NCI-H345 treated with DMSO at 0.1 percent for 48 hours (cell line): ENCODE results near the gene GRK1.
A peak's percentile ranks its signal among the peaks of the same experiment; 100 is the strongest.

Experiments
- DNase-seq: peaks from one replicate; lab custom pipeline; 2025; ENCODE audit not compliant: unreplicated experiment; lab: John Stamatoyannopoulos, UW

GRK1 gene

GRCh38 chr13:113756441-113757097, 89.5 kb downstream of the GRK1 start:
- no peak for DNase-seq

DNA sequence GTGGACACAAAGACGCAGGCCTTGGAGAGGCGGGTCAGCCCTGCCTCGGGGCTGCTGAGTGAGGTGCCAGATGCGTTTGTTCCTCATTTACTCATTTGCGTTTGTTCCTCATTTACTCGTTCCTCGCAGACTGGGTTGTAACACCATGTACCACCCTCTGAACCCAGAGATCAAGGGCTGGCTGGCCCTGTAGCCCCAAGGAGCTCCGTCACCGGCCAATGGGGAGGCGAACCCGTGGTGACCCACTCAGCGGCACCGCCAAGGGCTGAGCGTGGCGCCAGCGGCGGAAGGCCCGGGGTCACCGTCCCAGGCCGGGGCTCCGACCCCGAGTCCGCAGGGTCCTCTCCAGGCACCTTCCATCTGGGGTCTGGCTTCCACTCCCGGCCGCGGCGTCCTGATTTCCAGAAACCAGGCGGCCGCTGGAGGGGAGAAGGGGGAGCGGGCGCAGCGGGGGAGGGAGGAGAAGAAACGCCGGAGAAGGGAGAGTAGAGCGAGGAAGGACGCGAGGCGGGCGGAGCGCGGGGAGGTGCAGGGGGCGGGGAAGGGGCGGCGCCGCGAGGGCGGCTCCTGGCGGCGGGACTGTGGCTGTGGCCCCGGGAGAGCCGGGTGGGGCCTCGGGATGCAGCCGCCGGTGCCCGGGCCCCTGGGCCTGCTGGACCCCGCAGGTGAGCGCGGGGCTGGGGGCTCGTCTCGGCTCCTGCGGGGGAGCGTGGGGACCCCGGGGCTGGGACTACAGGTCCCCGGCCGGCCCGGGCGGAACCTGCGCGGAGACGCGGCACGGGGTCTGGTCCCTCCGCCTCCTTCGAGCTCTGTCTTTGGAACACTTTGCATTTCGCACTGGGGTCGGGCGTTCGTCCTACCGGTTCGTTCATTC, 91.9 kb downstream of the GRK1 start, which contains the start of gene TMEM255B:
Gene TMEM255B, plus strand, starts transcription at position 576 of the 874 bp plus-strand sequence. Its CDS starts 44 bp downstream, at position 620.
- peak; percentile 46 for DNase-seq

GRCh38 chr13:113759525-113760137, 92.6 kb downstream of the GRK1 start:
- DNase-seq: no peak

GRCh38 chr13:113761136-113761535, 94.1 kb downstream of the GRK1 start:
- DNase-seq: no peak

DNA sequence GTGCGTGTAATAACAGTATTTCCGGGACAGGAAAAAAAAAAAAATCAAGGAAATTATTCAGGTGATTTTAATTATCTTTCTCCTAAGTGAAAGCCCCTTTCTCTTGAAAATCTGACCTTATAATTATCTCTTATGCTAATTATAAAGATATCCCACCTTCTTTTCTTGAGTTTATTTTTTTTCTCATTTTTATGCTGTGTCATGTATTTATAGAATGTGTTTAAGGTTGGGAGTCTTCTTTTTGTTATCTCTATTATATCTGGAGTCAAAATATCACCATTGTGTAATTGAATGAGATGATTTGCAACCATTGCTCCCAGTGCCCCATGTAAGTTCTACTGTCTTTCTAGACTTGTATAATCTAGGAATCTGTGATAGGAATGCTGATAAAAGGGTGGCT, 95.1 kb downstream of the GRK1 start:
- DNase-seq: no peak

DNA sequence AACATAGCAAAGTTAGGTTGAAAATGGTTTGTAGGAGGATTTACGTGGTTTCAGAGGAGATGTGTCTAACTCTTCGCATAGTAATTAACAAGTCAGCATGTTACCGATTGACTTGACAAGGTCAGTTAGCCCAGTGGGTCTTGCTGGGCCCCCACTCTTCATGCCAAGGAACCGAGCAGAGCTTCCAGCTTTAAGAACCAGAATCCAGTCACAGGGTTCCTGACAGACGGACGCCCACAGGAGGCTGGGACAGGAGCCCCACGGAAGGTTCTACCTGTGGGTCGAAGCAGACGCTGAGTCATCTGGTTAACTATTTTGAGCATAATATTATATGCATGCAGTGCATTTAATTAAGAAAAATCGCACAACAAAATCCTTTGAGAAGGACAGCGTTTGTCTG, 95.5 kb downstream of the GRK1 start:
- no peak for DNase-seq

- DNase-seq: no peak
These were observed 96.2 kb downstream of the GRK1 start for GRCh38 chr13:113763254-113763653.

DNA sequence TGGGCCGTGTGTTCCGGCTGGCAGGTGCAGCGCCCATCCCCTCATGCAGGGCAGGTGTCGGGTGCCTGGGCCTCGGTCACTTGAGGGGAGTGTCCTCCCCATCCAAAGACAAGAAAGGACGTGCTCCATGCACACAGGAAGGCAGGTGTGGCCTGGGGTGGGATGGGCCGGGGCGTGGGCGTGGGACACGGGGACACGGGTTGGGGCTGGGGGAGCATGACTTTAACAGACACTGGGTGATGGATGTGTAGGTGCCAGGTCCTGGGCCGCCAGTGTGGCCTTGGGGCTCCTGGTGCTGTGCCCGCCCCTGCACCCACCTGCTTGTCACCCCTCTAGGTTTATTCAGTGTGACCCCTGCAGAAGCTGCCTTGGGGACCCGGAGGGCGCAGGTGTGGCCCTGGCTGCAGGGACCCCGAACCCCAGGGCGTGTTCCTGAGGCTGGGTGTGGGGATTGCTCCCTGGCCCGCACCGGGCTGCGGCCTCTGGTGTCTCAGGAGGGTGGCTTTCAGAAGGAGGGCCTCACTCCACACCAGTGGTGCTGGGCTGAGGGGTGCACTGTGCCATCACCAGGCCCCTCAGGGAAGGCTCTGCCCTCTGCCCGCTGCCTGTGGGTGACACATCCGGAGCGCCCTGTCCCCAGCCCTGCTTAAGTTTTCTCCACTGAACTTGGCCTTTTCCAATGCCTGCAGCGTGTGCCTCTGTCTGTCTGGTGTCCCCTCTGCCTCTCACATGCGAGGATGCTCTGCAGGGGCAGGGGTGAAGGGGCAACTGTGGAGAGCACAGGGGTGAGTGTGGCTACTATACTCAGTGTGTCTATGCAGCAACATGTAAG, 97.2 kb downstream of the GRK1 start:
- DNase-seq: no peak

DNA sequence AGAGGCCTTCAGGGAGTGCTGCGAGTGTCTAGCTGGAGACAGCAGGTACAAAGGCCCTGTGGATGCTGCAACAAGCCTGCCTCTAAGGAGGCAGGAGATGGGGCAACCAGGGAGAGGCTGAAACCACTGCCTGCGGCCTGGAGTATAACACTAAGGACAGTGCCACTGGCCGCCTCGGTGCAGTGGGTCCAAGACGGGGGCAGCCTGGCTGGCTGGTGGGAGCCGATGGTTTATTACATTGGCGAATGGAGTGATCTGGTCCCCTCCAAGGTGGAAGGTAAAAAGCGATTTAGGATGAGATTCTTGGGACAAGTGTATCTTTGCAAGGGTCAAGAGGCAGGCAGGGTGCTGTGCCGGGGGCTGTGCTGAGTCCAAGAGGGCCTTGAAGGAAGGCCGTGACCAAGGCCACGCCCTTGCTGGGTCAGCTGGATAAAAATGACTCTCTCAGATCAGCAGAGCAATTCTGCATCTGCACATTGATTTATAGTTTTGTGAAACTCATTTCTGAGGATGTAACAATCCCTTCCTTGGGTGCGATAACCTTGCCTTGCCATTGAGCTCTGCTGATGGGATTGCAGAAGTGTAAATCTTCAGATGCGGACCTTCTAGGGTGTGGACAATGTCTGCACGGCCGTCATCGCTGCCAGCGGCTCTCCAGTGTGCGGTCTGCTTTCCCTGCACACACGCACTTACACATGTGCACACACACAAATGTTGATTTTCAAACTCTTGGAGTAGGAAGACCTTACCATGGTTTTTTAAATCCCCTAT, 98.0 kb downstream of the GRK1 start:
- no peak for DNase-seq

GRCh38 chr13:113765564-113765910, 98.5 kb downstream of the GRK1 start:
- no peak for DNase-seq

- DNase-seq: no peak
These were observed 99.2 kb downstream of the GRK1 start for GRCh38 chr13:113766035-113766800.

DNA sequence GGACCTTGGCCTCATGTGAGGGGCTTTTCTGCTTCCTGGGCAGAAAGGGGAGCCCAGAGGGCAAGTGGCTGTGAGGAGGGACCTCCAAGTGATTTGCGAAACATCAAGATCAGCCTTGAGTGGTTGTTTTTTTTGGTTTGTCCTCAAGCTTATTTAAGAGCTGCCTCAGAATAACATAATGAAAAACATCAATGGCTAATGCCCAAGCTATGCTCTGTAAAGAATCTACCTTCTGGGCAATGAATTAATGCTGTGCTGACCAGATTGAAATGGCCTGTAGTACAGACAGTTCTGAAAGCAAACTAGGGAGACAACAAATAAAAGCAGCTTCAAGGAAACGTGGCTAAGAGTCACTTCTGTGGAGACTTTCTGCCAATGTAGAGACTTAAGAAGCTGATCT, 100.3 kb downstream of the GRK1 start:
- DNase-seq: no peak

DNA sequence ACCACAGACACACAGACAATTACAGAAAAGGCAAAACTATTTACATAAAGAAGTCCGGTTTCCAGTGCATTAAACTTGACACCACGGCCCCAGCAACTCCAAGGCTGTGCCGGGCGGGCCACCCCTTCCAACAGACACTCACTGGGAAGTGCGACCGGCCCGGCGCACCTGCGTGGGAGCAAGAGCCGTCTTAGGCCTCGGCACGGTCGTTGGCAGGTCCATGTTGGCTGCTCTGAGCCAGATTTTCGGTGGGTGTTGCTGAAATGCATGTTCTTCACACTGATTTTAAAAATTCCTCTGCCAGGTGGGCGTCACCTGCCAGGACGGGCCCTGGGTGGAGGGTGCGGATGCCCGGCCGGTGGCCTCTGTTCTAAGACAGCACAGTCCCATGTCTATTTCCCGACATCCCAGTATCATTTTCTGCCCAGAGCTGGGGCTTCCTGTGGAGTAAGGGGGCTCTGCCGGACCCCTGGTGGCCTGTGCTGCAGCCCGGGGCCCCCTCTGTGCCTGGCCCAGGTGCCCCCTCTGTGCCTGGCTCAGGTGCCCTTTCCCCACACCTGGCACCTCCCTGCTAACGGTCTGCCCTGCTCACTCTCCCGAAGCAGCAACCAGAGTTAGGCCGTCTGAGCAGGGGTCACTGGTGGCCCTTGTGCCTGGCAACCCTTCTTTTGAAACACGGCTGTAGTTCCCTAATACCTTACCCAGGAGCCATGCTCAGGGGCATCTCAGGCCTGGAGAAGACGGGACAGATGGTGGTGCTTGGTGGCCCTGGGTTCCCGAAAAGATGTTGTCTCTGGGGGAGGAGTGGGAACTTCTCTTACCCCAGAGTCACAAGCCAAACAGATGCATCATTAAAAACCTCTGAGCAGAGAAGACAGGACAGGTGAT, 101.2 kb downstream of the GRK1 start:
- DNase-seq: no peak

GRCh38 chr13:113769106-113769505, 102.1 kb downstream of the GRK1 start:
- no peak for DNase-seq

DNA sequence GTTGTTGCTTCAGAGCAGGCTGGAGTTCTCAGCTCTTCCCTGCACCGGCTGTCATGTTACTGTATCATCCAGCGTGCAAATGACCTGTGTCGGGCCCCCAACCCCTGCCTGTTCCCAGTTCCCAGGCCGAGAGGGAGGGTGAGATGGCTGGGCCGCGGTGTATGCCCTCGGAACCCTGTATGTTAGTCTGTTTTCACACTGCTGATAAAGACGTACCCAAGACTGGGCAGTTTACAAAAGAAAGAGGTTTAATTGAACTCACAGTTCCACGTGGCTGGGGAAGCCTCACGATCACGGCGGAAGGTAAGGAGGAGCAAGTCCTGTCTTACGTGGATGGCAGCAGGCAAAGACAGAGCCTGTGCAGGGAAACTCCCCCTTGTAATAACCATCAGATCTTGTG, 102.9 kb downstream of the GRK1 start:
- DNase-seq: no peak

DNA sequence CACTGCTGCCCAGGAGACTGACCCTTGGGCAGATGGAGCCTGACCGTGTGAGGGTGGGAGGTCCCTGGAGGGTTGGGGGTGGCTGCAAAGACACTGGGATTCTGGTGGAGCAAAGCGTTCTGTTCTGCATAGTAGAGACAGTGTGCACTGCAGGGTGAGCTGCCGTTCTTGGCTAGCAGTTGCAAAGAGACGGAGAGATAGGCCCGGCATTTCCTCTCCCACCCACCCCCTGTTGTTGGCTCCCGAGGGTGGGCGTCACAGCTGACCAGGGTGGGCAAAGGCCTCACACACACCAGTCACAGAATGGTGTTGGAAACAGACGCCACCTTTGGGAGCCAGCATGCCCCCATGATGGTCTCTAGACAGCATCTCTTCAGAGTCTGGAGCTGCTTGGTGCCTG, 103.4 kb downstream of the GRK1 start:
- no peak for DNase-seq

- DNase-seq: no peak
These were observed 103.9 kb downstream of the GRK1 start for GRCh38 chr13:113770937-113771336.

DNA sequence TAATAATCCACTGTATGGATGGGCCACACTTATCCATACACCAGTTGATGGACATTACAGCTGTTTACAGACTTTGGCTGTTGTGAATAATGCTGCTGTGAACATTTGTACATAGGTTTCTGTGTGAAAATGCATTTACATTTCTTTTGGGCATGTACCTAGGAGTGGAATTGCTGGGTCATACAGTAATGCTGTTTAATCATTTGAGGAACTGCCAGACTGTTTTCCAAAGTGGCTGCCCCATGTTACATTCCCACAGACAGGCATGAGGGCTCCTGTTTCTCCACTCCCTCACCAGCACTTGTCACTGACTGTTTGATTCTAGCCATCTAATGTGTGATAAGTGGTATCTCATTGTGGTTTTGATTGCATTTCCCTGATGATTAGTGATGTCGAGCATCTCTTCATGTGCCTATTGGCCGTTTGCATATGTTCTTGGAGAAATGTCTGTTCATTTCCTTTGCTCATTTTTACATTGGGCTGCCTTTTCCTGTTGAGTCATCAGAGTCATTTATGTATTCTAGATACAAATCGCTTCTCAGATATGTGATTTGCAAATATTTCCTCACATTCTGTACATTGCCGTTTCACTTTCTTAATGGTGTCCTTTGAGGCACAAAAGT, 104.8 kb downstream of the GRK1 start:
- DNase-seq: no peak
